ENCODE results near the gene KRTAP4-4. TPM values are rescaled to one million over a fixed set of nuclear protein-coding genes. Genes with fewer than 3 reads are reported as not detected.
"Not testable (repeated sequence)": the region's sequence is repeated elsewhere in the genome, so short reads cannot be mapped to it uniquely, and the experiment has no call there.

Gene KRTAP4-4
- total RNA-seq, 1 experiment from 2014 or later, result not detected

GRCh38 chr17:41125064-41125463 lies 35.5 kb downstream of the KRTAP4-4 start:
- H3K4me3 Mint-ChIP-seq, result no peak overlapping the region
- no peak overlapping the region for H3K56ac ChIP-seq (ENCODE audit: insufficient read length, low read depth, low read length)
- no peak for TF ChIP-seq CTCF (conservative IDR thresholded peaks at IDR 0.05)
- no peak overlapping the region for H4K91ac ChIP-seq (ENCODE audit: insufficient read length, low read depth, low read length)
- H3K27me3 ChIP-seq (ENCODE audit: insufficient read depth, low read length), result no peaks in the 10 kb centered on the region
- WGBS (ENCODE audit: extremely low coverage, insufficient read length, low lambda C conversion rate), result no CpG with 5 or more reads among the region's 2 CpGs
- H3K18ac ChIP-seq (ENCODE audit: insufficient read length, low read depth, low read length), result no peak overlapping the region
- no peaks in the 10 kb centered on the region for H3K79me2 ChIP-seq (ENCODE audit: insufficient read depth, low read length)
- no peaks in the 10 kb centered on the region for H3K23me2 ChIP-seq (ENCODE audit: insufficient read length, low read depth, low read length, poor library complexity, severe bottlenecking)
- H3K14ac ChIP-seq (ENCODE audit: insufficient read depth, low read length), result no peak overlapping the region
- H3K9ac ChIP-seq (ENCODE audit: extremely low read depth, insufficient read length, low read length), result no peak overlapping the region
- no peak overlapping the region for H2BK20ac ChIP-seq (ENCODE audit: low read depth, low read length, poor library complexity, severe bottlenecking)
- peaks cover 4 to 11% of the 10 kb centered on the region in 2 experiments; a peak in 4 of 5 replicates for H3K9me3 Mint-ChIP-seq
- H3K27ac Mint-ChIP-seq, result no peak overlapping the region
- no peak overlapping the region for H4K5ac ChIP-seq (ENCODE audit: insufficient read length, low read depth, low read length)
- H2BK15ac ChIP-seq (ENCODE audit: low read depth, low read length), result no peak overlapping the region
- no peak overlapping the region for H2AK5ac ChIP-seq (ENCODE audit: insufficient read length, low read length)
- peaks cover 0 to 2% (median 0%) of the 10 kb centered on the region in 3 experiments; a peak in 2 of 7 replicates for H3K36me3 Mint-ChIP-seq (ENCODE audit: insufficient read depth in 1 of 3, low read depth in 3 of 3)
- H3K4me1 ChIP-seq (ENCODE audit: insufficient read depth, low read length), result no peaks in the 10 kb centered on the region
- H3K4me1 Mint-ChIP-seq, result peaks cover 8 to 9% of the 10 kb centered on the region in 2 experiments
- H3K23ac ChIP-seq (ENCODE audit: insufficient read length, low read depth, low read length), result no peak overlapping the region
- H3K27me3 Mint-ChIP-seq (ENCODE audit: low read depth), result no peaks in the 10 kb centered on the region; the same call in 1 of the 2 replicates
- no peak overlapping the region for H2BK5ac ChIP-seq (ENCODE audit: insufficient read length, low read length)
- no peak overlapping the region for H3K4ac ChIP-seq (ENCODE audit: low read depth, low read length)
- H3K9me3 ChIP-seq (ENCODE audit: control insufficient read depth, low read depth, low read length), result no peaks in the 10 kb centered on the region
- H3T11ph ChIP-seq (ENCODE audit: low read length), result no peak overlapping the region
- no peaks in the 10 kb centered on the region for H3K79me1 ChIP-seq (ENCODE audit: insufficient read depth, low read depth, low read length, poor library complexity, severe bottlenecking)
- H3K4me2 ChIP-seq (ENCODE audit: insufficient read depth, insufficient read length, low read length), result no peak overlapping the region
- no peak overlapping the region for H2AFZ ChIP-seq (ENCODE audit: low read length)
- H4K20me1 ChIP-seq (ENCODE audit: control insufficient read depth, insufficient read depth, insufficient read length), result no peaks in the 10 kb centered on the region
- H4K8ac ChIP-seq (replicated peaks; ENCODE audit: insufficient read length, low read depth, low read length), result no peak overlapping the region
- H2BK120ac ChIP-seq (ENCODE audit: low read depth, low read length, poor library complexity, severe bottlenecking), result no peak overlapping the region
- H3K27ac ChIP-seq (ENCODE audit: insufficient read length, low read depth, low read length), result no peak overlapping the region
- H2BK12ac ChIP-seq (ENCODE audit: insufficient read length, low read depth, low read length), result no peak overlapping the region
- DNase-seq, result no peak

DNA sequence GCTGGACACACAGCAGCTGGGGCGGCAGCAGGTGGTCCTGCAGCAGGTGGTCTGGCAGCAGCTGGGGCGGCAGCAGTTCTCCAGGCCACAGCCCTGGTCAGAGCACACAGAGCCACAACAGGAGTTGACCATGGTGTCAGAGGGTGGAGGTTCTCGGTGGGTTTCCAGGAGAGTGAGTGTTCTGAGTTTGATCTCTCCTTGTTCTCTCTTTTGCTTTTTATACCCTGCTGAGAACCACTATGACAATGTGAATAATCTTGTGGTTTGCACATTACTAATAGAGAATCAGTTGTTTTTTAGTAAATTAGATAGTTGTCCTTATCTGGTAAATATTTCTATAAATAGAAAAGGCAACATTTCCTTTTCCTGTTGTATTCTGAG lies 36.6 kb downstream of the KRTAP4-4 start, which contains the start of gene KRTAP4-12:
Gene KRTAP4-12, minus strand, starts transcription at position 192 of the 381 bp plus-strand sequence. Its CDS starts 60 bp downstream, at position 132.
- not testable (repeated sequence) for H3K56ac ChIP-seq (ENCODE audit: insufficient read length, low read depth, low read length)

More for the DNA sequence above, 36.6 kb downstream of the KRTAP4-4 start, which contains the start of gene KRTAP4-12:
- not testable (repeated sequence) for H4K91ac ChIP-seq (ENCODE audit: insufficient read length, low read depth, low read length); H2BK12ac ChIP-seq (ENCODE audit: insufficient read length, low read depth, low read length); H3K4me1 Mint-ChIP-seq; H3K27me3 Mint-ChIP-seq (ENCODE audit: low read depth); H3K36me3 Mint-ChIP-seq (ENCODE audit: insufficient read depth in 1 of 3, low read depth in 3 of 3); H2AFZ ChIP-seq (ENCODE audit: low read length); H2BK5ac ChIP-seq (ENCODE audit: insufficient read length, low read length); H4K20me1 ChIP-seq (ENCODE audit: control insufficient read depth, insufficient read depth, insufficient read length); H4K8ac ChIP-seq (replicated peaks; ENCODE audit: insufficient read length, low read depth, low read length); H2BK20ac ChIP-seq (ENCODE audit: low read depth, low read length, poor library complexity, severe bottlenecking); DNase-seq; H3K14ac ChIP-seq (ENCODE audit: insufficient read depth, low read length); H3K9me3 Mint-ChIP-seq; H3K4me2 ChIP-seq (ENCODE audit: insufficient read depth, insufficient read length, low read length); H3K4ac ChIP-seq (ENCODE audit: low read depth, low read length); H3K27me3 ChIP-seq (ENCODE audit: insufficient read depth, low read length); H3K79me1 ChIP-seq (ENCODE audit: insufficient read depth, low read depth, low read length, poor library complexity, severe bottlenecking); H3K9me3 ChIP-seq (ENCODE audit: control insufficient read depth, low read depth, low read length); H3K4me1 ChIP-seq (ENCODE audit: insufficient read depth, low read length); H3K18ac ChIP-seq (ENCODE audit: insufficient read length, low read depth, low read length); H3K23ac ChIP-seq (ENCODE audit: insufficient read length, low read depth, low read length); H3T11ph ChIP-seq (ENCODE audit: low read length); H4K5ac ChIP-seq (ENCODE audit: insufficient read length, low read depth, low read length); H3K9ac ChIP-seq (ENCODE audit: extremely low read depth, insufficient read length, low read length); H2AK5ac ChIP-seq (ENCODE audit: insufficient read length, low read length); H3K4me3 Mint-ChIP-seq; H3K79me2 ChIP-seq (ENCODE audit: insufficient read depth, low read length); H3K23me2 ChIP-seq (ENCODE audit: insufficient read length, low read depth, low read length, poor library complexity, severe bottlenecking); H3K27ac ChIP-seq (ENCODE audit: insufficient read length, low read depth, low read length); H2BK15ac ChIP-seq (ENCODE audit: low read depth, low read length); H2BK120ac ChIP-seq (ENCODE audit: low read depth, low read length, poor library complexity, severe bottlenecking)
- no CpG with 5 or more reads among the region's 3 CpGs for WGBS (ENCODE audit: extremely low coverage, insufficient read length, low lambda C conversion rate)
- H3K27ac Mint-ChIP-seq, result peak within 1 kb of the TSS in 2 of 3 experiments; percentile 26 to 36; a peak in 2 of 7 replicates

Measured in H9 (cell line).